GM13977 (cell line): ENCODE data around the gene MED13L.

Experiments
- DNase-seq: peaks from one replicate; pipeline ENCODE4 v3.0.0; 2012; ENCODE audit warnings: low spot score
- CTCF ChIP-seq: IDR thresholded peaks from 2 replicates; pipeline ENCODE4 v1.5.1; 2012; ENCODE audit warnings: mild to moderate bottlenecking, control low read depth; ENCODE audit not compliant: insufficient read depth; ENCODE audit errors: extremely low read depth, missing control alignments
- in situ Hi-C: fragments of 300-500 bp; cut with MboI; formaldehyde crosslinking; loops from one replicate; pipeline ENCODE4 v1.12.0; 2022; ENCODE audit warnings: low sequenced_read_pairs, low pct_unique_long_range_greater_than_20kb, mixed read lengths, inconsistent platforms; ENCODE audit not compliant: unreplicated experiment

MED13L gene

GRCh38 chr12:116166306-116166705 is 111.2 kb downstream of the MED13L start:
- in situ Hi-C loops = no loop called here
- TF ChIP-seq CTCF = no peak
- no peak for DNase-seq

GRCh38 chr12:116165036-116165425 is 112.5 kb downstream of the MED13L start:
- TF ChIP-seq CTCF = no peak
- no peak for DNase-seq
- in situ Hi-C loops = no loop called here

- in situ Hi-C loops = no loop called here
- no peak for TF ChIP-seq CTCF
- DNase-seq = no peak
Measured at GRCh38 chr12:116164250-116165035, 113.0 kb downstream of the MED13L start.

- in situ Hi-C loops = no loop called here
- DNase-seq = no peak
- no peak for TF ChIP-seq CTCF
Measured at GRCh38 chr12:116162071-116162470, 115.4 kb downstream of the MED13L start.

GRCh38 chr12:116161588-116161987 is 115.9 kb downstream of the MED13L start:
- in situ Hi-C loops = no loop called here
- TF ChIP-seq CTCF = no peak
- DNase-seq = no peak

- no peak for TF ChIP-seq CTCF
- in situ Hi-C loops = no loop called here
- no peak for DNase-seq
Measured at GRCh38 chr12:116160883-116161458, 116.5 kb downstream of the MED13L start.
